Measurements from ENCODE around the gene ZNF546. TPM values are rescaled to one million over a fixed set of nuclear protein-coding genes. Genes with fewer than 3 reads are reported as not detected.

The ZNF546 gene
- total RNA-seq, 1 donor from 2014 or later: 6.7 TPM

DNA sequence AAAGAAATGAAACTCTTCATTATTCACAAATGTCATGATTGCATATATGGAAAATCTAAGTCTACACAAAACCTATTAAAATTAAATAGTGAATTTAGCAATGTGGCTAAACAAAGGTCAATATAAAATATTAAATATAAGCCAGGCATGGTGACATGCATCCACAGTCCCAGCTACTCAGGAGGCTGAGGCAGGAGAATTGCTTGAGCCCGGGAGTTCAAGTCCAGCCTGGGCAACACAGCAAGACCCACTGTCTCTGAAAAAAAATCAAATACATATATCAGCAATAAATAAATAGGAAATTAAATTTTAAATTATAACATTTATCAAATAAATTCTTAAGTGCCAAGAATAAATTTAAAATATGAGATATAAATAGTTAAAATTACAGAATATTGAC lies 14.0 kb upstream of the ZNF546 start:
- no peaks in the 10 kb centered on the region for H3K4me1 ChIP-seq
- no peaks in the 10 kb centered on the region for H3K27me3 ChIP-seq
- no peak overlapping the region for H3K4me3 ChIP-seq
- ATAC-seq: no peak
- TF ChIP-seq, protein P1, sequence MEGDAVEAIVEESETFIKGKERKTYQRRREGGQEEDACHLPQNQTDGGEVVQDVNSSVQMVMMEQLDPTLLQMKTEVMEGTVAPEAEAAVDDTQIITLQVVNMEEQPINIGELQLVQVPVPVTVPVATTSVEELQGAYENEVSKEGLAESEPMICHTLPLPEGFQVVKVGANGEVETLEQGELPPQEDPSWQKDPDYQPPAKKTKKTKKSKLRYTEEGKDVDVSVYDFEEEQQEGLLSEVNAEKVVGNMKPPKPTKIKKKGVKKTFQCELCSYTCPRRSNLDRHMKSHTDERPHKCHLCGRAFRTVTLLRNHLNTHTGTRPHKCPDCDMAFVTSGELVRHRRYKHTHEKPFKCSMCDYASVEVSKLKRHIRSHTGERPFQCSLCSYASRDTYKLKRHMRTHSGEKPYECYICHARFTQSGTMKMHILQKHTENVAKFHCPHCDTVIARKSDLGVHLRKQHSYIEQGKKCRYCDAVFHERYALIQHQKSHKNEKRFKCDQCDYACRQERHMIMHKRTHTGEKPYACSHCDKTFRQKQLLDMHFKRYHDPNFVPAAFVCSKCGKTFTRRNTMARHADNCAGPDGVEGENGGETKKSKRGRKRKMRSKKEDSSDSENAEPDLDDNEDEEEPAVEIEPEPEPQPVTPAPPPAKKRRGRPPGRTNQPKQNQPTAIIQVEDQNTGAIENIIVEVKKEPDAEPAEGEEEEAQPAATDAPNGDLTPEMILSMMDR (IDR thresholded peaks at IDR 0.05): no peak
- H3K27ac ChIP-seq: no peak overlapping the region
- no peak for DNase-seq
- intact Hi-C loops (cut with DNase I): no loop called here
- H3K36me3 ChIP-seq: peaks cover 44% of the 10 kb centered on the region
- peaks cover 25% of the 10 kb centered on the region for H3K9me3 ChIP-seq

DNA sequence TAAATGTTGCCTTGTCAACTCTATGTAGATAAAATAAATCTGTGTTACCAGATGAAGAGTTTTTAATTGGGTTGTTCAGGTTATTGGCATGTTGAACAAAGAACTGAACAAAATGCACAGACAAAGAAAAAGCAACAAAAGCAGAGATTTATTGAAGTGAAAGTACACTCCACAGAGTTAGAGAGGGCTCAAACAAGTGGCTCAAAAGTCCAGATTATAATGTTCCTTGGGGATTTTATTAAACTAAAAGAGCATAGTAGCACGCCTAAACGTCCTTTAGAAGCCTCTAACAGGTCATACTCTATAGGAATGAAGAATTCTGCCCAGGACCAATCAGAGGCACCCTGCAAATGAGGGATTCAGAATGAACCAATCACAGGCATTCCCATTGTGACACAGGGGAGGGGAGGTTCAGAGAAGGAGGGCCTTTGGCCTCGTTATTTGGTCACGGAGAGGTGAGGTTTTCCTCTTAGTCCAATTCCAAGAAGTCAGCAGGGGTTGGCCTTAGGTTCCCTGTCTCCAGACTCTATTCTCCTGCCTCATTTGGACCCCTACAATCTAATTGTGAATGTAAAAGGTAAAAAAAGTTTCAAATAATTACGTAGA lies 13.1 kb upstream of the ZNF546 start:
- intact Hi-C loops (cut with DNase I): no loop called here
- H3K4me1 ChIP-seq: no peaks in the 10 kb centered on the region

DNA sequence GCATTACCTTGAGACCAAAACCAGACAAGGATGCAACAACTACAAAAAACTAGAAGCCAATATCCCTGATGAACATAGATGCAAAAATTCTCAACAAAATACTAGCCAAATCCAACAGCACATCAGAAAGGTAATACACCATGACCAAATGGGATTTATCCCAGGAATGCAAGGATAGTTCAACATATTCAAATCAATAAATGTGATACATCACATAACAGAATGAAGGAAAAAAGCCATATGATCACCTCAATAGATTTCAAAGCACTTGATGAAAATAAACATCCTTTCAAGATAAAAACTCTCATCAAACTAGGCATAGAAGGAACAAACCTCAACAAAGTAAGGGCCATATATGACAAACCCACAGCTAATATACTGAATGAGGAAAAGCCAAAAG lies 10.2 kb upstream of the ZNF546 start:
- TF ChIP-seq, protein P1 (IDR thresholded peaks at IDR 0.05): no peak
- peaks cover 7% of the 10 kb centered on the region for H3K36me3 ChIP-seq

More for the DNA sequence above, 13.1 kb upstream of the ZNF546 start:
- TF ChIP-seq, protein P1 (IDR thresholded peaks at IDR 0.05): no peak
- H3K36me3 ChIP-seq: peaks cover 35% of the 10 kb centered on the region
- no peaks in the 10 kb centered on the region for H3K27me3 ChIP-seq
- no peak overlapping the region for H3K27ac ChIP-seq
- ATAC-seq: no peak
- H3K9me3 ChIP-seq: peaks cover 25% of the 10 kb centered on the region
- no peak overlapping the region for H3K4me3 ChIP-seq
- DNase-seq: no peak

DNA sequence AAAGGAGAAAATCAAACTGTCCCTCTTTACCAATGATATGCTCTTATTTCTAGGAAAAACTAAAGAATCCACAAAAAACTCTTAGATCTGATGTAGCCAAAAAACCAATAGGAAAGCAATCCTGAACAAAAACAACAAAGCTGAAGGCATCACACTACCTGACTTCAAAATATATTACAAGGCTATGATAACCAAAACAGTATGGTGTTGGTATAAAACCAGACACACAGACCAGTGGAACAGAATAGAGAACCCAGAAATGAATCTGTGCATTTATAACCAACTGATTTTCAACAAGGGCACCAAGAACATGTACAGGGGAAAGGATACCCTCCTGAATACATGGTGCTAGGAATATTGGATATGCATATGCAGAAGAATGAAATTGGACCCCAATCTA lies 9.7 kb upstream of the ZNF546 start:
- Histone ChIP-seq H3K4me3 (no peak overlapping the region), H3K27ac (no peak overlapping the region), H3K27me3 (no peaks in the 10 kb centered on the region), H3K9me3 (peaks cover 25% of the 10 kb centered on the region), H3K4me1 (no peaks in the 10 kb centered on the region), H3K36me3 (peaks cover 3% of the 10 kb centered on the region)
- TF ChIP-seq, protein P1 (IDR thresholded peaks at IDR 0.05): no peak
- intact Hi-C loops (cut with DNase I): no loop called here
- ATAC-seq: no peak
- DNase-seq: no peak

More for the DNA sequence above, 10.2 kb upstream of the ZNF546 start:
- DNase-seq: no peak
- H3K27ac ChIP-seq: no peak overlapping the region
- no peak for ATAC-seq
- H3K4me1 ChIP-seq: no peaks in the 10 kb centered on the region
- peaks cover 25% of the 10 kb centered on the region for H3K9me3 ChIP-seq
- intact Hi-C loops (cut with DNase I): no loop called here
- no peaks in the 10 kb centered on the region for H3K27me3 ChIP-seq
- no peak overlapping the region for H3K4me3 ChIP-seq

DNA sequence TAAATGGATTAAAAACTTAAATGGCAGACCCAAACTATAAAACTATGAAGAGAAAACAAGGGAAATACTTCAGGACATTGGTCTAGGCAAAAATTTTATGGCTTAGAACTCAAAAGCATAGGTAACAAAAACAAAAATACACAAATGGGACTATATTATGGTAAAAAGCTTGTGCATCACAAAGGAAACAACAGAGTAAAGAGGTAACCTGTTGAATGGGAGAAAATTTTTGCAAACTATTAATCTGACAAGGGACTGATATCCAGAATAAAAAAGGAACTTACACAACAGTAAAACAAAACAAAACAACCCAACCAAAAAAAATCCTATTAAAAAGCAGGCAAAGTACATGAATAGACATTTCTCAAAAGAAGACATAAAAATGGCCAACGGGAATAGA lies 9.3 kb upstream of the ZNF546 start:
- H3K4me3 ChIP-seq: no peak overlapping the region
- no peak for DNase-seq
- H3K36me3 ChIP-seq: no peaks in the 10 kb centered on the region
- TF ChIP-seq, protein P1 (IDR thresholded peaks at IDR 0.05): no peak
- H3K9me3 ChIP-seq: peaks cover 25% of the 10 kb centered on the region
- ATAC-seq: no peak
- H3K4me1 ChIP-seq: no peaks in the 10 kb centered on the region
- intact Hi-C loops (cut with DNase I): no loop called here
- H3K27me3 ChIP-seq: no peaks in the 10 kb centered on the region
- no peak overlapping the region for H3K27ac ChIP-seq

DNA sequence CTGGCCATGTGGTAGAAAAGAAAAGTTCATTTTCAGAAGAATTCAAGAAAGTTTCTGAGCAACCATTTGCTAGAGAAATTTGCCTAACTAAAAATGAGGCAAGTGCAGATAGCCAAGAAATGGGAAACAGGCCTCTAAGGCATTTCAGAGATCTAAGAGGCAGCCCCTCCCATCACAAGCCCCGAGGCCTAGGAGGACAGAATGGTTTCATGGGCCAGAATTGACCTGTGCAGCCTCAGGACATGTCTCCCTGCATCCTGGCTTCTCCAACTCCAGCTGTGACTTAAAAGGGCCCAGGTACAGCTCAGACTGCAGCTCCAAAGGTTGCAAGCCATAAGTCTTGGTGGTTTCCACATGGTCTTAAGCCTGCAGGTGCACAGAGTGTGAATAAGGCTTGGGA lies 3.3 kb upstream of the ZNF546 start:
- Histone ChIP-seq H3K36me3 (no peaks in the 10 kb centered on the region), H3K4me3 (no peak overlapping the region), H3K27ac (no peak overlapping the region), H3K9me3 (no peaks in the 10 kb centered on the region), H3K4me1 (peaks cover 10% of the 10 kb centered on the region), H3K27me3 (no peaks in the 10 kb centered on the region)
- DNase-seq (no peak), ATAC-seq (no peak)
- intact Hi-C loops (cut with DNase I): no loop called here
- TF ChIP-seq, protein P1 (IDR thresholded peaks at IDR 0.05): no peak

Measured in upper lobe of right lung (tissue), 1 donor.